ENCODE results near the gene OR2V2.
"Not testable (repeated sequence)": the region's sequence is repeated elsewhere in the genome, so short reads cannot be mapped to it uniquely, and the experiment has no call there.

The OR2V2 gene

GRCh38 chr5:181114844-181115778 is 32.3 kb upstream of the OR2V2 start:
- no peak for DNase-seq (ENCODE audit: low read depth in 2 of 2)

GRCh38 chr5:181118369-181118768 is 29.0 kb upstream of the OR2V2 start:
- no peak for DNase-seq (ENCODE audit: low read depth in 2 of 2)

GRCh38 chr5:181119105-181119504 is 28.3 kb upstream of the OR2V2 start:
- no peak for DNase-seq (ENCODE audit: low read depth in 2 of 2)

- no peak for DNase-seq (ENCODE audit: low read depth in 2 of 2)
These were observed 27.1 kb upstream of the OR2V2 start for GRCh38 chr5:181120306-181120705.

- DNase-seq (ENCODE audit: low read depth in 2 of 2), result no peak
These were observed 26.6 kb upstream of the OR2V2 start for GRCh38 chr5:181120761-181121160.

GRCh38 chr5:181121675-181122561 is 25.5 kb upstream of the OR2V2 start:
- DNase-seq (ENCODE audit: low read depth in 2 of 2), result no peak

- no peak for DNase-seq (ENCODE audit: low read depth in 2 of 2)
These were observed 22.9 kb upstream of the OR2V2 start for GRCh38 chr5:181124526-181124925.

GRCh38 chr5:181126841-181127240 is 20.5 kb upstream of the OR2V2 start:
- DNase-seq (ENCODE audit: low read depth in 2 of 2), result no peak

GRCh38 chr5:181127456-181127855 is 19.9 kb upstream of the OR2V2 start:
- DNase-seq (ENCODE audit: low read depth in 2 of 2), result no peak

GRCh38 chr5:181127907-181128626 is 19.3 kb upstream of the OR2V2 start:
- no peak for DNase-seq (ENCODE audit: low read depth in 2 of 2)

GRCh38 chr5:181129601-181130000 is 17.8 kb upstream of the OR2V2 start:
- no peak for DNase-seq (ENCODE audit: low read depth in 2 of 2)

GRCh38 chr5:181130081-181130480 is 17.3 kb upstream of the OR2V2 start:
- not testable (repeated sequence) for DNase-seq (ENCODE audit: low read depth in 2 of 2)

- no peak for DNase-seq (ENCODE audit: low read depth in 2 of 2)
These were observed 16.4 kb upstream of the OR2V2 start, which contains the start of gene OR2V1 for GRCh38 chr5:181130832-181131496. Gene OR2V1 (minus strand): TSS chr5:181131169. CDS start chr5:181125304, 5,865 bp downstream.

GRCh38 chr5:181131514-181131913 is 15.9 kb upstream of the OR2V2 start:
- no peak for DNase-seq (ENCODE audit: low read depth in 2 of 2)

- no peak for DNase-seq (ENCODE audit: low read depth in 2 of 2)
These were observed 14.3 kb upstream of the OR2V2 start for GRCh38 chr5:181133083-181133482.

- DNase-seq (ENCODE audit: low read depth in 2 of 2), result no peak
These were observed 13.7 kb upstream of the OR2V2 start for GRCh38 chr5:181133610-181134231.

- DNase-seq (ENCODE audit: low read depth in 2 of 2), result no peak
These were observed 13.1 kb upstream of the OR2V2 start for GRCh38 chr5:181134259-181134658.

GRCh38 chr5:181136361-181136955 is 10.9 kb upstream of the OR2V2 start:
- no peak for DNase-seq (ENCODE audit: low read depth in 2 of 2)

GRCh38 chr5:181138258-181138657 is 9.1 kb upstream of the OR2V2 start:
- DNase-seq (ENCODE audit: low read depth in 2 of 2), result no peak

GRCh38 chr5:181140766-181141165 is 6.6 kb upstream of the OR2V2 start:
- no peak for DNase-seq (ENCODE audit: low read depth in 2 of 2)
